HepG2 (cell line): ENCODE measurements around the gene PATE1. TPM values are rescaled to one million over a fixed set of nuclear protein-coding genes. Genes with fewer than 3 reads are reported as not detected.
A peak's percentile ranks its signal among the peaks of the same experiment; 100 is the strongest.

Experiments used
- ATAC-seq: fragments of 200-7000 bp; cut with Tn5 transposase; 3 replicates; pipeline ENCODE4 v1.9.1; 2020; ENCODE audit warnings: mild to moderate bottlenecking, moderate library complexity
- BruUV-seq: library from RNA; stranded (reverse); fragments of 400-500 nt; replicated peaks from 2 replicates; lab custom pipeline; 2021; lab: Mats Ljungman, UMichigan
- CTCF ChIA-PET: fragments of 300-600 bp; formaldehyde crosslinking; extraction: SDS; loops from one replicate; lab custom pipeline; 2021; ENCODE audit warnings: low total read pairs, inconsistent platforms, low intra/inter-chr PET ratio; lab: Yijun Ruan, JAX
- POLR2A ChIA-PET: fragments of 350-600 bp; sonication (Branson Sonifier 250); formaldehyde crosslinking; loops from one replicate; lab custom pipeline; 2020; ENCODE audit warnings: antibody characterized with exemption, inconsistent platforms; lab: Yijun Ruan, JAX
- DNase-seq: peaks from one replicate; pipeline ENCODE4 v3.0.0-alpha.2; 2015; ENCODE audit warnings: low spot score
- FAIRE-seq: peaks from 3 replicates; lab custom pipeline; 2011; peaks lifted over from hg19 to GRCh38; lab: Jason Lieb, UNC
- H2AFZ ChIP-seq: one replicate; pipeline ENCODE4 v1.6.1; 2011; ENCODE audit warnings: low read length, inconsistent platforms
- H3K27ac ChIP-seq: fragments of 300-600 bp; 3 replicates; pipeline ENCODE4 v1.8.0; 2011; ENCODE audit warnings: mixed run types, mild to moderate bottlenecking, mixed read lengths, low read length, inconsistent platforms; ENCODE audit not compliant: insufficient read depth; ENCODE audit errors: extremely low read length
- H3K27me3 ChIP-seq, 2 experiments: fragments of 200-600 bp in 1 of 2; 2 replicates in 1 of 2; 3 replicates in 1 of 2; pipeline versions ENCODE4 v1.6.0 to v1.8.0; 2011; ENCODE audit warnings: low read length in 2 of 2, mild to moderate bottlenecking in 2 of 2, moderate library complexity in 2 of 2, inconsistent platforms in 1 of 2; ENCODE audit not compliant: insufficient read depth in 2 of 2, control insufficient read depth in 1 of 2
- H3K36me3 ChIP-seq, 2 experiments: fragments of 200-600 bp in 1 of 2; replicated peaks in 1 of 2; 2 replicates in 1 of 2; 3 replicates in 1 of 2; pipeline versions ENCODE4 v1.5.1 to v1.8.0; 2011; ENCODE audit warnings: low read length in 2 of 2, inconsistent platforms in 1 of 2; ENCODE audit not compliant: insufficient read depth in 2 of 2, control insufficient read depth in 1 of 2
- H3K4me1 ChIP-seq: 2 replicates; pipeline ENCODE4 v1.5.1; 2012; ENCODE audit warnings: low read length, inconsistent platforms; ENCODE audit not compliant: insufficient read depth
- H3K4me2 ChIP-seq: 2 replicates; pipeline ENCODE4 v1.6.0; 2011; ENCODE audit warnings: low read depth, low read length, inconsistent platforms
- H3K4me3 ChIP-seq, 3 experiments: fragments of 200-600 bp in 1 of 3; sonication (generic), shearing (Covaris generic) in 1 of 3; replicated peaks in 1 of 3; 2 replicates each; pipeline ENCODE4 v1.5.1; 2011 to 2016; ENCODE audit warnings: low read length in 3 of 3, inconsistent platforms in 2 of 3, low read depth in 2 of 3, mild to moderate bottlenecking in 2 of 3, control low read depth in 1 of 3, mixed read lengths in 1 of 3; ENCODE audit not compliant: insufficient read depth in 1 of 3
- H3K79me2 ChIP-seq: one replicate; pipeline ENCODE4 v1.6.1; 2011; ENCODE audit warnings: low read length, inconsistent platforms; ENCODE audit not compliant: insufficient read depth
- H3K9ac ChIP-seq: 2 replicates; pipeline ENCODE4 v1.6.0; 2011; ENCODE audit warnings: mild to moderate bottlenecking, low read depth, low read length, inconsistent platforms; ENCODE audit not compliant: insufficient read depth
- H3K9me3 ChIP-seq: 2 replicates; pipeline ENCODE4 v1.5.1; 2012; ENCODE audit warnings: mild to moderate bottlenecking, low read length
- H4K20me1 ChIP-seq: 2 replicates; pipeline ENCODE4 v1.6.0; 2011; ENCODE audit warnings: inconsistent platforms, mild to moderate bottlenecking, low read length, moderate library complexity; ENCODE audit not compliant: insufficient read depth
- ATF7 ChIP-seq, 2 experiments: fragments of 450-650 bp in 1 of 2; sonication (generic) in 1 of 2; formaldehyde crosslinking in 1 of 2; IDR thresholded peaks; 2 replicates each; pipeline versions ENCODE4 v1.4.0 to v1.6.1; 2016 to 2020; ENCODE audit warnings: antibody characterized with exemption in 1 of 2, mild to moderate bottlenecking in 1 of 2, missing genetic modification reagents in 1 of 2
- CEBPB ChIP-seq: IDR thresholded peaks from 2 replicates; pipeline ENCODE4 v1.6.1; 2011; ENCODE audit warnings: low read depth, low read length, improper control_type of control experiment, borderline replicate concordance
- ZNF432 ChIP-seq: sonication (generic); formaldehyde crosslinking; IDR thresholded peaks from 2 replicates; pipeline ENCODE4 v1.5.0; 2020; ENCODE audit warnings: missing genetic modification reagents, mild to moderate bottlenecking, borderline replicate concordance
- WGBS: methylation state at CpG from one replicate; pipeline ENCODE4 v1.1.6; 2017; ENCODE audit warnings: low lambda C conversion rate; 5-methylcytosine and 5-hydroxymethylcytosine counted together
- in situ Hi-C: cut with HindIII; loops from 2 replicates; pipeline ENCODE4 v1.10.0; 2017; ENCODE audit warnings: low pct_unique_long_range_greater_than_20kb; ENCODE audit not compliant: extremely low pct_ligation_motif_present
- intact Hi-C: fragments of 100-400 bp; cut with micrococcal nuclease; formaldehyde crosslinking; loops from one replicate; pipeline ENCODE4 v1.10.0; 2022; ENCODE audit not compliant: unreplicated experiment
- polyA plus RNA-seq, 8 experiments: library from polyadenylated mRNA; depleted of rRNA in 3 of 8; stranded (reverse) in 7 of 8; unstranded in 1 of 8; fragments of >200 nt; fragmentation: Illumina TruSeq in 4 of 8; extraction: Trizol in 4 of 8; gene quantifications; 2 replicates each; pipeline versions ENCODE4 v1.2.1 to v1.2.3, GENCODE V29; 2011 to 2016; ENCODE audit warnings: low read depth in 4 of 8, missing spikeins in 1 of 8, mixed read lengths in 1 of 8; ENCODE audit not compliant: insufficient read depth in 1 of 8
- total RNA-seq, 5 experiments: library from RNA; depleted of rRNA; stranded (reverse); fragments of >200 nt; fragmentation: Illumina TruSeq; extraction: Trizol; gene quantifications; 2 replicates each; pipeline ENCODE4 v1.2.3, GENCODE V29; 2016; ENCODE audit warnings: low read depth in 1 of 5
- TF ChIP-seq, protein P1 (sequence below): sonication (generic); formaldehyde crosslinking; IDR thresholded peaks from 2 replicates; pipeline ENCODE4 v1.9.0; 2022; ENCODE audit warnings: low read depth, missing genetic modification reagents

The PATE1 gene
- total and polyA plus RNA-seq, 2 of the 13 experiments (the other 11 are each of a cell fraction or from before 2014, with no cell fraction given), result not detected

DNA sequence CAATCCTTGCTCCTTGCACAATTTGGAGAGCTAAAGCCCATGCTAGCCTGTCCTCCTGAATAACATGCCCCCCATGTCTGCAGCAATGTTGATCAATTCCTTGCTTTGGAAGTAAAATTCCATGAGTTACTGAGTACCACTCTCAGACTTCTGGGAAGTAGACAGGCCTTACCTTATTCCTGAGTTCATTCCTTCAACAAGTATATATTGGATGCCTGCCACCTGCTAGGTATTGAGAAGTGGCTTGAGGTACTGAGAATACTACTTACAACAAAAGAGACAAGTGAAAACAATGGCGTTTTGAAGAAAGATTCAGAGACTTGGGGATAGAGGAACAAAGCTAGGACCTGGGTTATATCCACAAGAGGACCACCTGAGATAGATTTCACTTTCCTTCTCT is 20.2 kb downstream of the PATE1 start (continued):
- TF ChIP-seq, protein P1, sequence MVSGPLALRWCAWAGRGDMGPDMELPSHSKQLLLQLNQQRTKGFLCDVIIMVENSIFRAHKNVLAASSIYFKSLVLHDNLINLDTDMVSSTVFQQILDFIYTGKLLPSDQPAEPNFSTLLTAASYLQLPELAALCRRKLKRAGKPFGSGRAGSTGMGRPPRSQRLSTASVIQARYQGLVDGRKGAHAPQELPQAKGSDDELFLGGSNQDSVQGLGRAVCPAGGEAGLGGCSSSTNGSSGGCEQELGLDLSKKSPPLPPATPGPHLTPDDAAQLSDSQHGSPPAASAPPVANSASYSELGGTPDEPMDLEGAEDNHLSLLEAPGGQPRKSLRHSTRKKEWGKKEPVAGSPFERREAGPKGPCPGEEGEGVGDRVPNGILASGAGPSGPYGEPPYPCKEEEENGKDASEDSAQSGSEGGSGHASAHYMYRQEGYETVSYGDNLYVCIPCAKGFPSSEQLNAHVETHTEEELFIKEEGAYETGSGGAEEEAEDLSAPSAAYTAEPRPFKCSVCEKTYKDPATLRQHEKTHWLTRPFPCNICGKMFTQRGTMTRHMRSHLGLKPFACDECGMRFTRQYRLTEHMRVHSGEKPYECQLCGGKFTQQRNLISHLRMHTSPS (CRISPR knock-in tag), result no peak

GRCh38 chr11:125768336-125769046 is 22.4 kb downstream of the PATE1 start:
- FAIRE-seq, result no peak
- BruUV-seq, result no TSS peak
- Histone ChIP-seq H3K9ac (no peak overlapping the region), H3K79me2 (no peaks in the 10 kb centered on the region), H2AFZ (no peak overlapping the region), H3K27me3 (peaks cover 1 to 48% of the 10 kb centered on the region in 2 experiments; a peak in 4 of 5 replicates), H3K27ac (no peak overlapping the region), H3K36me3 (no peaks in the 10 kb centered on the region), H4K20me1 (no peaks in the 10 kb centered on the region), H3K4me3 (no peak overlapping the region), H3K4me2 (no peak overlapping the region), H3K4me1 (no peaks in the 10 kb centered on the region), H3K9me3 (no peaks in the 10 kb centered on the region)
- TF ChIP-seq CEBPB, result peak; percentile 9; the same call in 1 of the 2 replicates
- TF ChIP-seq ZNF432 (CRISPR knock-in tag), result no peak
- 0 out of 2 replicates have a peak, but pooled peaks have one; percentile 21 for TF ChIP-seq ATF7 (IDR thresholded peaks at IDR 0.05)
- no peak for TF ChIP-seq ATF7 (CRISPR knock-in tag; IDR thresholded peaks at IDR 0.05)
- POLR2A ChIA-PET, result no interaction called here
- intact Hi-C loops, result no loop called here
- CTCF ChIA-PET, result no interaction called here
- no peak for DNase-seq
- no peak for ATAC-seq
- in situ Hi-C loops, result no loop called here
- 8% methylated on average over 10 of the region's 10 CpGs for WGBS
